ENCODE data around the gene PRKN. TPM values are rescaled to one million over a fixed set of nuclear protein-coding genes. Genes with fewer than 3 reads are reported as not detected.

The PRKN gene
- total RNA-seq, 1 experiment from 2014 or later = 2.0 TPM

- H3K4me3 Mint-ChIP-seq = no peak overlapping the region
Observed at GRCh38 chr6:162730502-162730901, 2.9 kb upstream of the PRKN start.

More at GRCh38 chr6:162730502-162730901, 2.9 kb upstream of the PRKN start:
- Histone ChIP-seq H3K56ac (ENCODE audit: insufficient read length, low read depth, low read length) (no peak overlapping the region), H3K14ac (ENCODE audit: insufficient read depth, low read length) (no peak overlapping the region), H2BK20ac (ENCODE audit: low read depth, low read length, poor library complexity, severe bottlenecking) (no peak overlapping the region), H3K4ac (ENCODE audit: low read depth, low read length) (no peak overlapping the region), H3K79me1 (ENCODE audit: insufficient read depth, low read depth, low read length, poor library complexity, severe bottlenecking) (no peaks in the 10 kb centered on the region), H2AK5ac (ENCODE audit: insufficient read length, low read length) (no peak overlapping the region), H3K18ac (ENCODE audit: insufficient read length, low read depth, low read length) (no peak overlapping the region), H2BK12ac (ENCODE audit: insufficient read length, low read depth, low read length) (no peak overlapping the region), H3K23me2 (ENCODE audit: insufficient read length, low read depth, low read length, poor library complexity, severe bottlenecking) (no peaks in the 10 kb centered on the region), H4K5ac (ENCODE audit: insufficient read length, low read depth, low read length) (no peak overlapping the region), H2BK5ac (ENCODE audit: insufficient read length, low read length) (no peak overlapping the region), H3K27me3 (ENCODE audit: insufficient read depth, low read length) (no peaks in the 10 kb centered on the region), H3T11ph (ENCODE audit: low read length) (no peak overlapping the region), H3K9me3 (ENCODE audit: control insufficient read depth, low read depth, low read length) (no peaks in the 10 kb centered on the region), H2BK15ac (ENCODE audit: low read depth, low read length) (no peak overlapping the region), H3K27ac (ENCODE audit: insufficient read length, low read depth, low read length) (no peak overlapping the region), H2BK120ac (ENCODE audit: low read depth, low read length, poor library complexity, severe bottlenecking) (no peak overlapping the region), H3K23ac (ENCODE audit: insufficient read length, low read depth, low read length) (no peak overlapping the region), H4K91ac (ENCODE audit: insufficient read length, low read depth, low read length) (no peak overlapping the region), H4K20me1 (ENCODE audit: control insufficient read depth, insufficient read depth, insufficient read length) (no peaks in the 10 kb centered on the region), H4K8ac (replicated peaks; ENCODE audit: insufficient read length, low read depth, low read length) (no peak overlapping the region), H3K4me2 (ENCODE audit: insufficient read depth, insufficient read length, low read length) (no peak overlapping the region), H2AFZ (ENCODE audit: low read length) (no peak overlapping the region), H3K79me2 (ENCODE audit: insufficient read depth, low read length) (no peaks in the 10 kb centered on the region), H3K9ac (ENCODE audit: extremely low read depth, insufficient read length, low read length) (no peak overlapping the region), H3K4me1 (ENCODE audit: insufficient read depth, low read length) (peaks cover 3% of the 10 kb centered on the region; the same call in 1 of the 2 replicates)
- Mint-ChIP-seq H3K4me1 (peaks cover 20 to 21% of the 10 kb centered on the region in 2 experiments), H3K27ac (no peak overlapping the region), H3K36me3 (ENCODE audit: insufficient read depth in 1 of 3, low read depth in 3 of 3) (no peaks in the 10 kb centered on the region), H3K9me3 (no peaks in the 10 kb centered on the region; a peak in 1 of 5 replicates), H3K27me3 (ENCODE audit: low read depth) (peaks cover 4% of the 10 kb centered on the region)
- TF ChIP-seq CTCF (conservative IDR thresholded peaks at IDR 0.05) = no peak
- no CpG with 5 or more reads among the region's 1 CpG for WGBS (ENCODE audit: extremely low coverage, insufficient read length, low lambda C conversion rate)
- no peak for DNase-seq
